Mucosa of rectum (tissue), 2 donors: ENCODE data around the gene UBL4B.
"Not testable (repeated sequence)": the region's sequence is repeated elsewhere in the genome, so short reads cannot be mapped to it uniquely, and the experiment has no call there.

Source experiments
- H3K27ac ChIP-seq, 2 donors: one replicate each; pipeline ENCODE4 v1.7.0; 2013; ENCODE audit warnings: inconsistent platforms in 2 of 2, low read depth in 2 of 2, low read length in 2 of 2
- H3K27me3 ChIP-seq, 2 donors: one replicate each; pipeline ENCODE4 v1.7.0; 2013; ENCODE audit warnings: low read length in 2 of 2; ENCODE audit not compliant: control insufficient read depth in 2 of 2, insufficient read depth in 2 of 2
- H3K36me3 ChIP-seq, 2 donors: one replicate each; pipeline ENCODE4 v1.7.0; 2013; ENCODE audit warnings: low read length in 2 of 2; ENCODE audit not compliant: control insufficient read depth in 2 of 2, insufficient read depth in 2 of 2
- H3K4me1 ChIP-seq, 2 donors: one replicate each; pipeline ENCODE4 v1.7.0; 2013; ENCODE audit warnings: low read length in 2 of 2, mild to moderate bottlenecking in 1 of 2; ENCODE audit not compliant: control insufficient read depth in 2 of 2, insufficient read depth in 2 of 2
- H3K4me3 ChIP-seq, 2 donors: one replicate each; pipeline ENCODE4 v1.7.0; 2013; ENCODE audit warnings: low read length in 2 of 2
- H3K9ac ChIP-seq, 2 donors: one replicate each; pipeline ENCODE4 v1.7.0; 2013; ENCODE audit warnings: low read length in 2 of 2, low read depth in 1 of 2, mild to moderate bottlenecking in 1 of 2
- H3K9me3 ChIP-seq, 2 donors: one replicate each; pipeline ENCODE4 v1.7.0; 2013; ENCODE audit warnings: low read length in 2 of 2; ENCODE audit not compliant: control insufficient read depth in 2 of 2
- donor health status: healthy.
- donor health status: Normal muscosa, but diverticular disease.

UBL4B gene

GRCh38 chr1:110070282-110070669, 42.0 kb upstream of the UBL4B start:
- peaks cover 65 to 66% of the 10 kb centered on the region in 2 donors for H3K27me3 ChIP-seq
- no peak overlapping the region for H3K4me3 ChIP-seq

GRCh38 chr1:110070671-110071242, 41.5 kb upstream of the UBL4B start, which contains the start of gene ALX3:
TSS of gene ALX3 (minus strand) at chr1:110070672. CDS start at chr1:110070612, 60 bp downstream.
- H3K9me3 ChIP-seq: no peaks in the 10 kb centered on the region
- H3K27me3 ChIP-seq: peaks cover 65 to 66% of the 10 kb centered on the region in 2 donors
- H3K9ac ChIP-seq: no peak within 1 kb of the TSS
- H3K4me1 ChIP-seq: peaks cover 5 to 6% of the 10 kb centered on the region in 2 donors
- no peak within 1 kb of the TSS for H3K4me3 ChIP-seq
- no peak within 1 kb of the TSS for H3K27ac ChIP-seq
- no peaks in the 10 kb centered on the region for H3K36me3 ChIP-seq

More at GRCh38 chr1:110070282-110070669, 42.0 kb upstream of the UBL4B start:
- H3K36me3 ChIP-seq: no peaks in the 10 kb centered on the region
- H3K4me1 ChIP-seq: peaks cover 5 to 6% of the 10 kb centered on the region in 2 donors
- H3K27ac ChIP-seq: no peak overlapping the region
- no peaks in the 10 kb centered on the region for H3K9me3 ChIP-seq
- H3K9ac ChIP-seq: no peak overlapping the region

- Histone ChIP-seq H3K9me3 (no peaks in the 10 kb centered on the region), H3K9ac (no peak overlapping the region), H3K27me3 (peaks cover 36 to 43% of the 10 kb centered on the region in 2 donors), H3K4me3 (no peak overlapping the region), H3K4me1 (peaks cover 3 to 5% of the 10 kb centered on the region in 2 donors), H3K27ac (no peak overlapping the region), H3K36me3 (no peaks in the 10 kb centered on the region)
Observed at GRCh38 chr1:110074166-110074565, 38.1 kb upstream of the UBL4B start.

- Histone ChIP-seq H3K27me3 (peaks cover 13 to 17% of the 10 kb centered on the region in 2 donors), H3K4me3 (no peak overlapping the region), H3K4me1 (no peaks in the 10 kb centered on the region), H3K9me3 (no peaks in the 10 kb centered on the region), H3K27ac (no peak overlapping the region), H3K36me3 (no peaks in the 10 kb centered on the region), H3K9ac (no peak overlapping the region)
Observed at GRCh38 chr1:110076789-110077500, 35.3 kb upstream of the UBL4B start.

GRCh38 chr1:110079995-110080394, 32.2 kb upstream of the UBL4B start:
- H3K4me1 ChIP-seq, H3K4me3 ChIP-seq, H3K9ac ChIP-seq, H3K9me3 ChIP-seq, H3K36me3 ChIP-seq, H3K27ac ChIP-seq: not testable (repeated sequence)
- peaks cover 19 to 24% of the 10 kb centered on the region in 2 donors for H3K27me3 ChIP-seq

GRCh38 chr1:110081061-110081460, 31.2 kb upstream of the UBL4B start:
- no peak overlapping the region for H3K9ac ChIP-seq
- H3K4me3 ChIP-seq: no peak overlapping the region
- no peaks in the 10 kb centered on the region for H3K36me3 ChIP-seq
- no peak overlapping the region for H3K27ac ChIP-seq
- H3K9me3 ChIP-seq: no peaks in the 10 kb centered on the region
- H3K27me3 ChIP-seq: peaks cover 25 to 26% of the 10 kb centered on the region in 2 donors
- peaks cover 9% of the 10 kb centered on the region in 2 donors for H3K4me1 ChIP-seq

GRCh38 chr1:110082477-110082876, 29.8 kb upstream of the UBL4B start:
- no peaks in the 10 kb centered on the region for H3K9me3 ChIP-seq
- H3K27ac ChIP-seq: no peak overlapping the region
- no peaks in the 10 kb centered on the region for H3K36me3 ChIP-seq
- H3K9ac ChIP-seq: no peak overlapping the region
- H3K4me3 ChIP-seq: no peak overlapping the region
- peaks cover 21 to 34% of the 10 kb centered on the region in 2 donors for H3K27me3 ChIP-seq
- H3K4me1 ChIP-seq: peaks cover 9% of the 10 kb centered on the region in 2 donors

GRCh38 chr1:110083061-110083865, 29.0 kb upstream of the UBL4B start:
- Histone ChIP-seq H3K4me1 (peaks cover 9% of the 10 kb centered on the region in 2 donors), H3K36me3 (no peaks in the 10 kb centered on the region), H3K27ac (no peak overlapping the region), H3K9ac (peak overlapping the region in 1 of 2 donors; percentile 68), H3K4me3 (peak overlapping the region; percentile 66 to 72), H3K9me3 (no peaks in the 10 kb centered on the region), H3K27me3 (peaks cover 21 to 39% of the 10 kb centered on the region in 2 donors)

- peak overlapping the region in 1 of 2 donors; percentile 68 for H3K9ac ChIP-seq
- H3K36me3 ChIP-seq: no peaks in the 10 kb centered on the region
- H3K9me3 ChIP-seq: no peaks in the 10 kb centered on the region
- H3K4me3 ChIP-seq: peak overlapping the region; percentile 66 to 72
- peaks cover 9% of the 10 kb centered on the region in 2 donors for H3K4me1 ChIP-seq
- H3K27me3 ChIP-seq: peaks cover 21 to 39% of the 10 kb centered on the region in 2 donors
- no peak overlapping the region for H3K27ac ChIP-seq
Observed at GRCh38 chr1:110083866-110084226, 28.4 kb upstream of the UBL4B start.
